ENCODE measurements around the gene DPH3. TPM values are rescaled to one million over a fixed set of nuclear protein-coding genes. Genes with fewer than 3 reads are reported as not detected.

The DPH3 gene
- total and polyA plus RNA-seq, 2 donors = 14.5 to 21.2 TPM

- WGBS = 63% methylated on average over 1 of the region's 1 CpG
- Histone ChIP-seq H3K27ac (ENCODE audit: low read depth in 1 of 2, low read length in 1 of 2) (peak overlapping the region; percentile 47), H3K4me1 (ENCODE audit: control insufficient read depth in 2 of 2, insufficient read depth in 2 of 2, low read length in 2 of 2) (peaks cover 6 to 43% of the 10 kb centered on the region in 2 donors)
These were observed 23.9 kb upstream of the DPH3 start for GRCh38 chr3:16288664-16289063.

GRCh38 chr3:16286751-16287543 lies 22.2 kb upstream of the DPH3 start:
- peak overlapping the region; percentile 65 to 77 for H3K27ac ChIP-seq (ENCODE audit: low read depth in 1 of 2, low read length in 1 of 2)
- no peaks in the 10 kb centered on the region for H3K27me3 ChIP-seq (ENCODE audit: control insufficient read depth in 2 of 2, insufficient read depth in 1 of 2, low read length in 1 of 2)
- 74% methylated on average over 6 of the region's 6 CpGs for WGBS
- peaks cover 0 to 40% of the 10 kb centered on the region in 2 donors for H3K36me3 ChIP-seq (ENCODE audit: control insufficient read depth in 2 of 2, insufficient read depth in 2 of 2, low read length in 1 of 2)
- peak overlapping the region; percentile 44 for H3K4me3 ChIP-seq (ENCODE audit: low read length in 2 of 2)
- peak in 1 of 9 donors; percentile 37 for DNase-seq (ENCODE audit: low read depth in 6 of 9, low spot score in 9 of 9)
- H3K9me3 ChIP-seq (ENCODE audit: control insufficient read depth in 2 of 2, insufficient read depth in 1 of 2, low read length in 1 of 2) = no peaks in the 10 kb centered on the region
- H3K4me1 ChIP-seq (ENCODE audit: control insufficient read depth in 2 of 2, insufficient read depth in 2 of 2, low read length in 2 of 2) = peaks cover 6 to 43% of the 10 kb centered on the region in 2 donors

More at GRCh38 chr3:16288664-16289063, 23.9 kb upstream of the DPH3 start:
- H3K4me3 ChIP-seq (ENCODE audit: low read length in 2 of 2) = peak overlapping the region; percentile 44
- peak in 1 of 9 donors; percentile 36 for DNase-seq (ENCODE audit: low read depth in 6 of 9, low spot score in 9 of 9)
- H3K27me3 ChIP-seq (ENCODE audit: control insufficient read depth in 2 of 2, insufficient read depth in 1 of 2, low read length in 1 of 2) = no peaks in the 10 kb centered on the region
- H3K9me3 ChIP-seq (ENCODE audit: control insufficient read depth in 2 of 2, insufficient read depth in 1 of 2, low read length in 1 of 2) = peaks cover 0 to 2% of the 10 kb centered on the region in 2 donors
- peaks cover 0 to 32% of the 10 kb centered on the region in 2 donors for H3K36me3 ChIP-seq (ENCODE audit: control insufficient read depth in 2 of 2, insufficient read depth in 2 of 2, low read length in 1 of 2)

DNA sequence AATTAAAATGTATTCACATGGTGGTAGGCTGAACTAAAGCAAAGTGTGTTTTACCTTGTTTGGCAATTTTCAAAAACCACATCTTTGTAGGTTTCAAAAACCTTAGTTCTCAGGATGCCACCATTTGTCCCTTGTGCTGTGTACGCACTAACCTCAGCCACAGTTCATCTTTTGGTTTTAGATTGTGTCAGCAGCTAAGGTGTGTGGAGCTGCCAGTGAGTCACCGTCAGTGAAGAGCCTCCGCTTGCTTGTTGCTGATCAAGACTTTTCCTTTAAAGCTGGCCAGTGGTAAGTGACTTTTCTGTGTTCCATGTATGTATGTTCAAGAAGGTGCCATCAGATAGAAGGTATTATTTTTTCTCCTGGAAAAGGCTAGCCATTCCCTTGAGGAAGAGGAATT lies 21.4 kb upstream of the DPH3 start:
- Histone ChIP-seq H3K4me1 (ENCODE audit: control insufficient read depth in 2 of 2, insufficient read depth in 2 of 2, low read length in 2 of 2) (peaks cover 6 to 43% of the 10 kb centered on the region in 2 donors), H3K27me3 (ENCODE audit: control insufficient read depth in 2 of 2, insufficient read depth in 1 of 2, low read length in 1 of 2) (no peaks in the 10 kb centered on the region), H3K4me3 (ENCODE audit: low read length in 2 of 2) (peak overlapping the region; percentile 44), H3K27ac (ENCODE audit: low read depth in 1 of 2, low read length in 1 of 2) (peak overlapping the region; percentile 65 to 77), H3K36me3 (ENCODE audit: control insufficient read depth in 2 of 2, insufficient read depth in 2 of 2, low read length in 1 of 2) (peaks cover 0 to 40% of the 10 kb centered on the region in 2 donors), H3K9me3 (ENCODE audit: control insufficient read depth in 2 of 2, insufficient read depth in 1 of 2, low read length in 1 of 2) (no peaks in the 10 kb centered on the region)
- 31% methylated on average over 3 of the region's 3 CpGs for WGBS
- peak in 3 of 9 donors; percentile 56 to 86 (median 65) for DNase-seq (ENCODE audit: low read depth in 6 of 9, low spot score in 9 of 9)

DNA sequence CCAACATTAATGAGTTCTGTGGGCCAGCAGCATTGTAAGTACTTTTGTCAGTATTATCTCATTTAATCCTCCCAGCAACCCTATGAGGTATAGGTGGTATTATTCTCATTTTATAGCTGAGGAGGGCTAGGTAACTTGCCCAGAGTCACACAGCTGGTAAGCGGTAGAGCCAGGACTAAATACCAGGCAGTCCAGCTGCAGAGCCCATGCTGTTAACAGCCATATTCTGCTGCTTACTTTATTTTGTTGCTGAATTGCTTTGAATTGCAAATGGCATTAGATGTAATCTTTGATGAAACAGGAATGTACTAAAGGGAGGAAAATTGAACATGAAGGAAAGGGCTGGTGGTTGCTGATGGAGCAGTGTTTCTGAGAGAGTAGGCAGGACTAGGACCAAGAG lies 19.9 kb upstream of the DPH3 start:
- WGBS = 98% methylated on average over 1 of the region's 1 CpG

GRCh38 chr3:16280671-16281070 lies 15.9 kb upstream of the DPH3 start:
- no peaks in the 10 kb centered on the region for H3K9me3 ChIP-seq (ENCODE audit: control insufficient read depth in 2 of 2, insufficient read depth in 1 of 2, low read length in 1 of 2)
- over 99% methylated on average over 2 of the region's 2 CpGs for WGBS
- peaks cover 0 to under 1% of the 10 kb centered on the region in 2 donors for H3K4me1 ChIP-seq (ENCODE audit: control insufficient read depth in 2 of 2, insufficient read depth in 2 of 2, low read length in 2 of 2)
- H3K27ac ChIP-seq (ENCODE audit: low read depth in 1 of 2, low read length in 1 of 2) = no peak overlapping the region
- H3K4me3 ChIP-seq (ENCODE audit: low read length in 2 of 2) = no peak overlapping the region
- DNase-seq (ENCODE audit: low read depth in 6 of 9, low spot score in 9 of 9) = no peak
- H3K36me3 ChIP-seq (ENCODE audit: control insufficient read depth in 2 of 2, insufficient read depth in 2 of 2, low read length in 1 of 2) = peaks cover 3 to 30% of the 10 kb centered on the region in 2 donors
- H3K27me3 ChIP-seq (ENCODE audit: control insufficient read depth in 2 of 2, insufficient read depth in 1 of 2, low read length in 1 of 2) = no peaks in the 10 kb centered on the region

More for the DNA sequence above, 19.9 kb upstream of the DPH3 start:
- Histone ChIP-seq H3K27me3 (ENCODE audit: control insufficient read depth in 2 of 2, insufficient read depth in 1 of 2, low read length in 1 of 2) (no peaks in the 10 kb centered on the region), H3K27ac (ENCODE audit: low read depth in 1 of 2, low read length in 1 of 2) (no peak overlapping the region), H3K9me3 (ENCODE audit: control insufficient read depth in 2 of 2, insufficient read depth in 1 of 2, low read length in 1 of 2) (no peaks in the 10 kb centered on the region), H3K36me3 (ENCODE audit: control insufficient read depth in 2 of 2, insufficient read depth in 2 of 2, low read length in 1 of 2) (peaks cover 0 to 36% of the 10 kb centered on the region in 2 donors), H3K4me1 (ENCODE audit: control insufficient read depth in 2 of 2, insufficient read depth in 2 of 2, low read length in 2 of 2) (peaks cover 0 to 36% of the 10 kb centered on the region in 2 donors), H3K4me3 (ENCODE audit: low read length in 2 of 2) (no peak overlapping the region)
- no peak for DNase-seq (ENCODE audit: low read depth in 6 of 9, low spot score in 9 of 9)

GRCh38 chr3:16279010-16279801 lies 14.5 kb upstream of the DPH3 start:
- WGBS = 97% methylated on average over 3 of the region's 3 CpGs

GRCh38 chr3:16277471-16277870 lies 12.7 kb upstream of the DPH3 start:
- WGBS = 98% methylated on average over 3 of the region's 3 CpGs
- Histone ChIP-seq H3K27me3 (ENCODE audit: control insufficient read depth in 2 of 2, insufficient read depth in 1 of 2, low read length in 1 of 2) (no peaks in the 10 kb centered on the region), H3K4me1 (ENCODE audit: control insufficient read depth in 2 of 2, insufficient read depth in 2 of 2, low read length in 2 of 2) (no peaks in the 10 kb centered on the region), H3K4me3 (ENCODE audit: low read length in 2 of 2) (no peak overlapping the region), H3K27ac (ENCODE audit: low read depth in 1 of 2, low read length in 1 of 2) (no peak overlapping the region), H3K36me3 (ENCODE audit: control insufficient read depth in 2 of 2, insufficient read depth in 2 of 2, low read length in 1 of 2) (peaks cover 3 to 17% of the 10 kb centered on the region in 2 donors), H3K9me3 (ENCODE audit: control insufficient read depth in 2 of 2, insufficient read depth in 1 of 2, low read length in 1 of 2) (no peaks in the 10 kb centered on the region)
- no peak for DNase-seq (ENCODE audit: low read depth in 6 of 9, low spot score in 9 of 9)

More at GRCh38 chr3:16279010-16279801, 14.5 kb upstream of the DPH3 start:
- Histone ChIP-seq H3K9me3 (ENCODE audit: control insufficient read depth in 2 of 2, insufficient read depth in 1 of 2, low read length in 1 of 2) (no peaks in the 10 kb centered on the region), H3K36me3 (ENCODE audit: control insufficient read depth in 2 of 2, insufficient read depth in 2 of 2, low read length in 1 of 2) (peaks cover 3 to 28% of the 10 kb centered on the region in 2 donors), H3K4me3 (ENCODE audit: low read length in 2 of 2) (no peak overlapping the region), H3K4me1 (ENCODE audit: control insufficient read depth in 2 of 2, insufficient read depth in 2 of 2, low read length in 2 of 2) (no peaks in the 10 kb centered on the region), H3K27ac (ENCODE audit: low read depth in 1 of 2, low read length in 1 of 2) (no peak overlapping the region), H3K27me3 (ENCODE audit: control insufficient read depth in 2 of 2, insufficient read depth in 1 of 2, low read length in 1 of 2) (no peaks in the 10 kb centered on the region)
- DNase-seq (ENCODE audit: low read depth in 6 of 9, low spot score in 9 of 9) = no peak

DNA sequence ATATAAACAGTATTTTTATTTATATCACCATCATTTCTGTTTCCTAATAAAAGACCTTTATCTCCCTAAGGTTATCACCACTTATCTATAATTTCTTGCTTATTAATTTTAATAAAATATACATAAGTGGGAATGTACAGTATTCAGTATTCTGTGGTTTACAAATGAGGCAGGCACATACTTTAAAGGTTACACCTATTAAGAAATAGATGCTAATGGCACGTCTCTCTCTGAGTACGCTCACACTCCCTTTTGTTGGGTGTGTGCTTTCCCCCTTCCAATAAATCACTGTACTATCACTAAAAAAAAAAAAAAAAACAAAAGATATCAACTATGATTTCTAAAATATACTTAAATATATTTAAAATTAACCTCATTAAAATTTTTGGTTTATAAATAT lies 9.1 kb upstream of the DPH3 start:
- DNase-seq (ENCODE audit: low read depth in 6 of 9, low spot score in 9 of 9) = no peak
- Histone ChIP-seq H3K4me1 (ENCODE audit: control insufficient read depth in 2 of 2, insufficient read depth in 2 of 2, low read length in 2 of 2) (no peaks in the 10 kb centered on the region), H3K4me3 (ENCODE audit: low read length in 2 of 2) (no peak overlapping the region), H3K27me3 (ENCODE audit: control insufficient read depth in 2 of 2, insufficient read depth in 1 of 2, low read length in 1 of 2) (no peaks in the 10 kb centered on the region), H3K9me3 (ENCODE audit: control insufficient read depth in 2 of 2, insufficient read depth in 1 of 2, low read length in 1 of 2) (no peaks in the 10 kb centered on the region), H3K27ac (ENCODE audit: low read depth in 1 of 2, low read length in 1 of 2) (no peak overlapping the region), H3K36me3 (ENCODE audit: control insufficient read depth in 2 of 2, insufficient read depth in 2 of 2, low read length in 1 of 2) (peaks cover 10 to 35% of the 10 kb centered on the region in 2 donors)
- WGBS = over 99% methylated on average over 2 of the region's 2 CpGs

DNA sequence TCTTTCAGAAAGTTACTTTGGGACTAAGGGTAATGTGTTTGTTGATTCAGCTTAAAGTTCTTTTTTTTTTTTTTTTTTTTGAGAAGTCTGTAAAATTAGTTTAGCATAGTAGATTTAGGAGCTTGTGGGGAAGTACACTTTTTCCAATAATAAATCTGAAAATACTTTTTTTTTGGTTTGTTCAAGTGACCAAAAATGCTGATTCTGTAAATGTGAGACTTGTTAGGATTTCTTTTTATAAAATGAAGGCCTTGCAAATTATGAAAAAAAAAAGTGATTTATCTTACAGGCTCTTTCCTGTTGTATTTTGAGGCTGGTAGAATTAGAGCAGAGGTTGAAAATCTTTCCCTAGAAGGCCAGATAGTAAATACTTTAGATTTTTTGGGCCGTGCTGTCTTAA lies 7.8 kb upstream of the DPH3 start:
- Histone ChIP-seq H3K27ac (ENCODE audit: low read depth in 1 of 2, low read length in 1 of 2) (no peak overlapping the region), H3K4me3 (ENCODE audit: low read length in 2 of 2) (no peak overlapping the region), H3K4me1 (ENCODE audit: control insufficient read depth in 2 of 2, insufficient read depth in 2 of 2, low read length in 2 of 2) (peaks cover 0 to 3% of the 10 kb centered on the region in 2 donors), H3K27me3 (ENCODE audit: control insufficient read depth in 2 of 2, insufficient read depth in 1 of 2, low read length in 1 of 2) (no peaks in the 10 kb centered on the region), H3K9me3 (ENCODE audit: control insufficient read depth in 2 of 2, insufficient read depth in 1 of 2, low read length in 1 of 2) (no peaks in the 10 kb centered on the region), H3K36me3 (ENCODE audit: control insufficient read depth in 2 of 2, insufficient read depth in 2 of 2, low read length in 1 of 2) (peaks cover 10 to 29% of the 10 kb centered on the region in 2 donors)
- WGBS = 98% methylated on average over 1 of the region's 1 CpG
- no peak for DNase-seq (ENCODE audit: low read depth in 6 of 9, low spot score in 9 of 9)

Data from thymus (tissue), 11 donors.